ENCODE results near the gene DHH. TPM values are rescaled to one million over a fixed set of nuclear protein-coding genes. Genes with fewer than 3 reads are reported as not detected.

Gene DHH
- polyA plus RNA-seq, 2 of the 4 experiments (the other 2 are of a cell fraction): not detected

- FAIRE-seq (no peak), DNase-seq (ENCODE audit: low read depth in 1 of 2, low spot score in 1 of 2) (peak; percentile 34 to 40), ATAC-seq (peak; percentile 1 to 4; a peak in 3 of 6 replicates)
- H3K4me3 ChIP-seq: peak overlapping the region; percentile 81
- ChIA-PET POLR2A (interaction anchor here (0.9 to 2.2 kb wide), 3 partner anchors 11 to 13 kb away, joined by 4 to 7 read pairs (median 4); no protein-coding TSS in a partner anchor), CTCF (interaction anchor here (1.1 to 2.7 kb wide), 9 partner anchors 15 to 62 kb away, joined by 3 to 12 read pairs (median 5); no protein-coding TSS in a partner anchor)
- peaks cover 34% of the 10 kb centered on the region for H3K4me1 ChIP-seq
- TF ChIP-seq EHMT2 (IDR thresholded peaks at IDR 0.05; ENCODE audit: low read depth) (no peak), JUN (IDR thresholded peaks at IDR 0.05) (no peak), RAD21 (conservative IDR thresholded peaks at IDR 0.05 in 1 of 2, IDR thresholded peaks at IDR 0.05 in 1 of 2) (no peak), KDM1A (IDR thresholded peaks at IDR 0.05; ENCODE audit: low read depth) (no peak), ZSCAN20 (CRISPR knock-in tag; IDR thresholded peaks at IDR 0.05) (no peak), FOXS1 (CRISPR knock-in tag; IDR thresholded peaks at IDR 0.05) (no peak), MYC (IDR thresholded peaks at IDR 0.05; ENCODE audit: borderline replicate concordance, low read length) (no peak), POLR2AphosphoS2 (conservative IDR thresholded peaks at IDR 0.05; ENCODE audit: low read length) (no peak), ZFP36 (IDR thresholded peaks at IDR 0.05; ENCODE audit: borderline replicate concordance, partially characterized antibody) (no peak)
- TF ChIP-seq, protein P1, sequence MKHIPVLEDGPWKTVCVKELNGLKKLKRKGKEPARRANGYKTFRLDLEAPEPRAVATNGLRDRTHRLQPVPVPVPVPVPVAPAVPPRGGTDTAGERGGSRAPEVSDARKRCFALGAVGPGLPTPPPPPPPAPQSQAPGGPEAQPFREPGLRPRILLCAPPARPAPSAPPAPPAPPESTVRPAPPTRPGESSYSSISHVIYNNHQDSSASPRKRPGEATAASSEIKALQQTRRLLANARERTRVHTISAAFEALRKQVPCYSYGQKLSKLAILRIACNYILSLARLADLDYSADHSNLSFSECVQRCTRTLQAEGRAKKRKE (CRISPR knock-in tag; IDR thresholded peaks at IDR 0.05; ENCODE audit: low read depth): no peak
- H3K4me2 ChIP-seq: peak overlapping the region; percentile 96
- H3K9me3 ChIP-seq: no peaks in the 10 kb centered on the region
- 0% methylated on average over 21 of the region's 70 CpGs for WGBS (ENCODE audit: missing lambda C conversion rate)
- H3K27ac ChIP-seq: peak overlapping the region; percentile 94 to 99
These were observed 35.1 kb downstream of the DHH start for GRCh38 chr12:49059299-49060171.

- DNase-seq (ENCODE audit: low read depth in 1 of 2, low spot score in 1 of 2) (peak in 1 of 2 experiments; percentile 40), FAIRE-seq (no peak), ATAC-seq (no peak)
- peak overlapping the region; percentile 81 for H3K4me3 ChIP-seq
- H3K4me2 ChIP-seq: peak overlapping the region; percentile 96
- POLR2A ChIA-PET: interaction anchor here (0.9 to 2.2 kb wide), 2 partner anchors 10 to 14 kb away, joined by 4 to 7 read pairs; no protein-coding TSS in a partner anchor
- H3K9me3 ChIP-seq: no peaks in the 10 kb centered on the region
- 0% methylated on average over 1 of the region's 1 CpG for WGBS (ENCODE audit: missing lambda C conversion rate)
- peaks cover 34% of the 10 kb centered on the region for H3K4me1 ChIP-seq
- TF ChIP-seq, protein P2, sequence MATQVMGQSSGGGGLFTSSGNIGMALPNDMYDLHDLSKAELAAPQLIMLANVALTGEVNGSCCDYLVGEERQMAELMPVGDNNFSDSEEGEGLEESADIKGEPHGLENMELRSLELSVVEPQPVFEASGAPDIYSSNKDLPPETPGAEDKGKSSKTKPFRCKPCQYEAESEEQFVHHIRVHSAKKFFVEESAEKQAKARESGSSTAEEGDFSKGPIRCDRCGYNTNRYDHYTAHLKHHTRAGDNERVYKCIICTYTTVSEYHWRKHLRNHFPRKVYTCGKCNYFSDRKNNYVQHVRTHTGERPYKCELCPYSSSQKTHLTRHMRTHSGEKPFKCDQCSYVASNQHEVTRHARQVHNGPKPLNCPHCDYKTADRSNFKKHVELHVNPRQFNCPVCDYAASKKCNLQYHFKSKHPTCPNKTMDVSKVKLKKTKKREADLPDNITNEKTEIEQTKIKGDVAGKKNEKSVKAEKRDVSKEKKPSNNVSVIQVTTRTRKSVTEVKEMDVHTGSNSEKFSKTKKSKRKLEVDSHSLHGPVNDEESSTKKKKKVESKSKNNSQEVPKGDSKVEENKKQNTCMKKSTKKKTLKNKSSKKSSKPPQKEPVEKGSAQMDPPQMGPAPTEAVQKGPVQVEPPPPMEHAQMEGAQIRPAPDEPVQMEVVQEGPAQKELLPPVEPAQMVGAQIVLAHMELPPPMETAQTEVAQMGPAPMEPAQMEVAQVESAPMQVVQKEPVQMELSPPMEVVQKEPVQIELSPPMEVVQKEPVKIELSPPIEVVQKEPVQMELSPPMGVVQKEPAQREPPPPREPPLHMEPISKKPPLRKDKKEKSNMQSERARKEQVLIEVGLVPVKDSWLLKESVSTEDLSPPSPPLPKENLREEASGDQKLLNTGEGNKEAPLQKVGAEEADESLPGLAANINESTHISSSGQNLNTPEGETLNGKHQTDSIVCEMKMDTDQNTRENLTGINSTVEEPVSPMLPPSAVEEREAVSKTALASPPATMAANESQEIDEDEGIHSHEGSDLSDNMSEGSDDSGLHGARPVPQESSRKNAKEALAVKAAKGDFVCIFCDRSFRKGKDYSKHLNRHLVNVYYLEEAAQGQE (IDR thresholded peaks at IDR 0.05): no peak
- no peak for TF ChIP-seq E2F6 (IDR thresholded peaks at IDR 0.05; ENCODE audit: borderline replicate concordance, low read depth)
- no peak for TF ChIP-seq SREBF2 (IDR thresholded peaks at IDR 0.05)
- TF ChIP-seq RNF2 (IDR thresholded peaks at IDR 0.05; ENCODE audit: borderline replicate concordance, low read depth): no peak
- TF ChIP-seq ZSCAN20 (CRISPR knock-in tag; IDR thresholded peaks at IDR 0.05): no peak
- no peak for TF ChIP-seq EHMT2 (IDR thresholded peaks at IDR 0.05; ENCODE audit: low read depth)
- TF ChIP-seq NR3C1 (IDR thresholded peaks at IDR 0.05): no peak
- TF ChIP-seq, protein P1 (CRISPR knock-in tag; IDR thresholded peaks at IDR 0.05; ENCODE audit: low read depth): no peak
- TF ChIP-seq CBX8 (IDR thresholded peaks at IDR 0.05): no peak
- no peak for TF ChIP-seq RARB (CRISPR knock-in tag; IDR thresholded peaks at IDR 0.05)
- no peak for TF ChIP-seq EHF (CRISPR knock-in tag; IDR thresholded peaks at IDR 0.05)
- TF ChIP-seq BCL3 (IDR thresholded peaks at IDR 0.05): no peak
- TF ChIP-seq POLR2A (IDR thresholded peaks at IDR 0.05; ENCODE audit: low read length): no peak
- TF ChIP-seq MAX (IDR thresholded peaks at IDR 0.05): no peak
- TF ChIP-seq HOXB13 (CRISPR knock-in tag; IDR thresholded peaks at IDR 0.05; ENCODE audit: low read depth): no peak
- no peak for TF ChIP-seq HEYL (CRISPR knock-in tag; IDR thresholded peaks at IDR 0.05)
- peak overlapping the region; percentile 94 to 99 for H3K27ac ChIP-seq
- CTCF ChIA-PET: interaction anchor here (1.2 to 2.7 kb wide), 7 partner anchors 15 to 62 kb away, joined by 3 to 12 read pairs (median 5); no protein-coding TSS in a partner anchor
These were observed 35.6 kb downstream of the DHH start for GRCh38 chr12:49059045-49059298.
